Endothelial cell of umbilical vein (primary cell): ENCODE data around the gene ZNF326.

Source experiments
- EZH2 ChIP-seq: IDR thresholded peaks from 2 replicates; pipeline ENCODE4 v1.6.1; 2012; ENCODE audit warnings: borderline replicate concordance, low read depth, mild to moderate bottlenecking, moderate library complexity, low read length, inconsistent platforms; ENCODE audit not compliant: severe bottlenecking
- GATA2 ChIP-seq: IDR thresholded peaks from 2 replicates; pipeline ENCODE4 v1.7.0; 2011; ENCODE audit warnings: low read depth, mild to moderate bottlenecking, moderate library complexity, mixed read lengths, low read length; ENCODE audit not compliant: insufficient read length, insufficient read depth
- POLR2A ChIP-seq: IDR thresholded peaks from 2 replicates; pipeline ENCODE4 v1.6.1; 2012; ENCODE audit warnings: low read depth, mild to moderate bottlenecking, control low read depth, low read length
- POLR2AphosphoS5 ChIP-seq: IDR thresholded peaks from 2 replicates; pipeline ENCODE4 v1.6.1; 2012; ENCODE audit warnings: low read depth, mild to moderate bottlenecking, control low read depth, low read length, moderate library complexity; ENCODE audit not compliant: insufficient read depth
- TF ChIP-seq, protein P1 (sequence below), 2 donors: IDR thresholded peaks; 1 replicate in 1 of 2; 2 replicates in 1 of 2; pipeline ENCODE4 v1.5.1; 2011; ENCODE audit warnings: low read length in 2 of 2, mild to moderate bottlenecking in 2 of 2, moderate library complexity in 2 of 2, control low read depth in 1 of 2, inconsistent platforms in 1 of 2, low read depth in 1 of 2; ENCODE audit not compliant: insufficient read depth in 1 of 2; ENCODE audit errors: extremely low read depth in 1 of 2
- TF ChIP-seq, protein P2 (sequence below): IDR thresholded peaks from 2 replicates; pipeline ENCODE4 v1.6.1; 2011; ENCODE audit not compliant: insufficient read depth, insufficient read length

DNA sequence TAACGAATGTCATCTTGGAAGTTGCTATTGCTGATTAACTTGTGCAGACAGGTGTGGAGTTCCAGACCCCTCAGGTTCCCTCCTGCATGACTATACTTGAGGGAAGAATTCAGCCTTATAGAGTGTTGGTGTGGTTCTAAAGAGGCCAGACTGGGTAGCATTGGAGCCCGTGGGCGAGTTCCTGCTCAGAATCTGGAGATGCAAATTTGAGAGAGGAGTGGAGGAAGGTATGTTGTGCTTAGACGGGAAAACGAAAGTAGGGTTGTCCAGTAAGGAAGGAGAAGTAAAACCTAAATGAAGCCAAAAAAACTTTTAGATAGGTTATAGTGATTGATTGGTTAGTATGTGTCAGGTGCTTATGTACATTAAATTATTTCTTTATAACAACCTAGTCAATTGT lies 79.2 kb downstream of the ZNF326 start:
- TF ChIP-seq, protein P1, sequence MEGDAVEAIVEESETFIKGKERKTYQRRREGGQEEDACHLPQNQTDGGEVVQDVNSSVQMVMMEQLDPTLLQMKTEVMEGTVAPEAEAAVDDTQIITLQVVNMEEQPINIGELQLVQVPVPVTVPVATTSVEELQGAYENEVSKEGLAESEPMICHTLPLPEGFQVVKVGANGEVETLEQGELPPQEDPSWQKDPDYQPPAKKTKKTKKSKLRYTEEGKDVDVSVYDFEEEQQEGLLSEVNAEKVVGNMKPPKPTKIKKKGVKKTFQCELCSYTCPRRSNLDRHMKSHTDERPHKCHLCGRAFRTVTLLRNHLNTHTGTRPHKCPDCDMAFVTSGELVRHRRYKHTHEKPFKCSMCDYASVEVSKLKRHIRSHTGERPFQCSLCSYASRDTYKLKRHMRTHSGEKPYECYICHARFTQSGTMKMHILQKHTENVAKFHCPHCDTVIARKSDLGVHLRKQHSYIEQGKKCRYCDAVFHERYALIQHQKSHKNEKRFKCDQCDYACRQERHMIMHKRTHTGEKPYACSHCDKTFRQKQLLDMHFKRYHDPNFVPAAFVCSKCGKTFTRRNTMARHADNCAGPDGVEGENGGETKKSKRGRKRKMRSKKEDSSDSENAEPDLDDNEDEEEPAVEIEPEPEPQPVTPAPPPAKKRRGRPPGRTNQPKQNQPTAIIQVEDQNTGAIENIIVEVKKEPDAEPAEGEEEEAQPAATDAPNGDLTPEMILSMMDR (IDR thresholded peaks at IDR 0.05; ENCODE audit: extremely low read depth in 1 of 2, insufficient read depth in 1 of 2, low read depth in 1 of 2, low read length in 2 of 2) = no peak
- TF ChIP-seq POLR2AphosphoS5 = no peak
- TF ChIP-seq, protein P2, sequence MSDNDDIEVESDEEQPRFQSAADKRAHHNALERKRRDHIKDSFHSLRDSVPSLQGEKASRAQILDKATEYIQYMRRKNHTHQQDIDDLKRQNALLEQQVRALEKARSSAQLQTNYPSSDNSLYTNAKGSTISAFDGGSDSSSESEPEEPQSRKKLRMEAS = no peak
- TF ChIP-seq POLR2A = no peak
- TF ChIP-seq EZH2 = no peak
- no peak for TF ChIP-seq GATA2
